AG04450 (cell line): ENCODE data around the gene DPP7. TPM values are rescaled to one million over a fixed set of nuclear protein-coding genes. Genes with fewer than 3 reads are reported as not detected.
"Not testable (repeated sequence)": the region's sequence is repeated elsewhere in the genome, so short reads cannot be mapped to it uniquely, and the experiment has no call there.

Experiments
- CTCF ChIA-PET: fragments of 300-600, 350-600 bp; formaldehyde crosslinking; extraction: SDS; loops from one replicate; lab custom pipeline; 2022; ENCODE audit warnings: antibody characterized with exemption, inconsistent platforms; lab: Charles Lee
- POLR2A ChIA-PET: fragments of 350-600 bp; formaldehyde crosslinking; extraction: SDS; loops from one replicate; lab custom pipeline; 2021; ENCODE audit warnings: antibody characterized with exemption, inconsistent platforms; lab: Yijun Ruan, JAX
- DNase-seq: peaks from one replicate; pipeline ENCODE4 v3.0.0-alpha.2; 2011; ENCODE audit warnings: low read depth, low spot score
- H3K27ac ChIP-seq: one replicate; pipeline ENCODE4 v1.5.1; 2012; ENCODE audit warnings: low read depth, low read length, control low read depth
- H3K27me3 ChIP-seq: one replicate; pipeline ENCODE4 v1.6.0; 2012; ENCODE audit warnings: low read length; ENCODE audit not compliant: control insufficient read depth, insufficient read depth
- H3K4me3 ChIP-seq: 2 replicates; pipeline ENCODE4 v1.5.1; 2011; ENCODE audit warnings: mild to moderate bottlenecking, low read depth, low read length, control low read depth
- H3K9me3 ChIP-seq: 2 replicates; pipeline ENCODE4 v1.5.1; 2012; ENCODE audit warnings: low read length; ENCODE audit not compliant: control insufficient read depth, insufficient read depth
- polyA plus RNA-seq: library from polyadenylated mRNA; depleted of rRNA; stranded (reverse); fragments of >200 nt; gene quantifications from 2 replicates; pipeline ENCODE4 v1.2.3, GENCODE V29; 2011; rRNA removed
- small RNA-seq: library from RNA; depleted of rRNA; stranded (forward); fragments of <200 nt; gene quantifications from one replicate; pipeline ENCODE3, GENCODE V24; 2012; ENCODE audit warnings: low read depth; ENCODE audit not compliant: insufficient read length
- TF ChIP-seq, protein P1 (sequence below): IDR thresholded peaks from 2 replicates; pipeline ENCODE4 v1.5.1; 2011; ENCODE audit warnings: low read depth, low read length, control low read depth, inconsistent platforms

Gene DPP7
- polyA plus RNA-seq, 1 experiment, result 30.6 TPM

DNA sequence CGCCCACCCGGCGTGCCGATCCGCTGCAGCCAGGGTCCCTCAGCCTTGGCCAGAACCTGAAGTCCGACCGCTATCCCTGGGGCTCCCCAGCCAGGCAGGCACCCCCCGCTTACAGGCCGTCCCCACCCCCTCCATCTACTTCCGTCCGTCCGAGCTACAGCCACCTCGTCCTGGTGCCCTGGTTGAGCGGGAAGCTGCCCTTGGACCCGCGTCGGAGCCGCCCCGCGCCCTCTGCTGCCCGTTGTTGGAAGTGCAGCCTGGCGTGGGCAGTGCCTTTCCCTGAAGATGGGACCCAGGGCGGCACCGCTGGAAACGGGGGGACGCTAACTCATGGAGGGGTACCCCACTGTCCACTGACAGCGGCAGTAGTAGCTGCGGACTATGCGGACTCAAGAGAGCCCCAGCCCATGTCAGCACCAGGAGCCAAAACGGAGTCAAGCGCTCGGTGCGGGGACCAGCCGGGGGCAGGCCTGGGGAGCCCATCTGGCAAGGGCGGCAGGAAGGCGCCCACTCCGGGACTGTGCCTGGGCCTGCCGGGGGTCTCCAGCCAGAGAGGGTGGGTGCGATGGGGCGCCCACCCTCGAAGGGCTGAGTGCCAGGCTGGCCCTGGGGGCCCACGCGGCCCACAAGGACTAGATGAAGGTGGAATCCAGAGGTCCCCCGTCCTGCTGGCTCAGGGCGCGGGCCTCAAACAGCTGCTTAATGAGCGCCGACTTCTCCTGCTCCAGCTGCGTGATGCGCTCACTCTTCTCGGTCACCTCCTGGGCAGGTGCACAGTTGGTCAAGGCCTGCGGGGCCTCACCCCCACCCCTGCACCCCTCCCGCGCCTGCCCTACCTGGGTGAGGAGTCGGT, 50.3 kb downstream of the DPP7 start:
- ChIA-PET CTCF (interaction anchor here (0.5 to 8.4 kb wide), 17 partner anchors 9 to 277 kb away, joined by 3 to 104 read pairs (median 4); partner anchors contain the start of genes ENTPD2 and NPDC1), POLR2A (interaction anchor here (1.1 to 1.2 kb wide), 2 partner anchors 9 to 125 kb away, joined by 3 read pairs; partner anchors contain the start of genes ANAPC2 and SSNA1)
- Histone ChIP-seq H3K27ac (no peak overlapping the region), H3K9me3 (no peaks in the 10 kb centered on the region; the same call in 1 of the 2 replicates), H3K4me3 (no peak overlapping the region), H3K27me3 (peaks cover 2% of the 10 kb centered on the region)
- no peak for DNase-seq
- TF ChIP-seq, protein P1, sequence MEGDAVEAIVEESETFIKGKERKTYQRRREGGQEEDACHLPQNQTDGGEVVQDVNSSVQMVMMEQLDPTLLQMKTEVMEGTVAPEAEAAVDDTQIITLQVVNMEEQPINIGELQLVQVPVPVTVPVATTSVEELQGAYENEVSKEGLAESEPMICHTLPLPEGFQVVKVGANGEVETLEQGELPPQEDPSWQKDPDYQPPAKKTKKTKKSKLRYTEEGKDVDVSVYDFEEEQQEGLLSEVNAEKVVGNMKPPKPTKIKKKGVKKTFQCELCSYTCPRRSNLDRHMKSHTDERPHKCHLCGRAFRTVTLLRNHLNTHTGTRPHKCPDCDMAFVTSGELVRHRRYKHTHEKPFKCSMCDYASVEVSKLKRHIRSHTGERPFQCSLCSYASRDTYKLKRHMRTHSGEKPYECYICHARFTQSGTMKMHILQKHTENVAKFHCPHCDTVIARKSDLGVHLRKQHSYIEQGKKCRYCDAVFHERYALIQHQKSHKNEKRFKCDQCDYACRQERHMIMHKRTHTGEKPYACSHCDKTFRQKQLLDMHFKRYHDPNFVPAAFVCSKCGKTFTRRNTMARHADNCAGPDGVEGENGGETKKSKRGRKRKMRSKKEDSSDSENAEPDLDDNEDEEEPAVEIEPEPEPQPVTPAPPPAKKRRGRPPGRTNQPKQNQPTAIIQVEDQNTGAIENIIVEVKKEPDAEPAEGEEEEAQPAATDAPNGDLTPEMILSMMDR, result peak; percentile 85

DNA sequence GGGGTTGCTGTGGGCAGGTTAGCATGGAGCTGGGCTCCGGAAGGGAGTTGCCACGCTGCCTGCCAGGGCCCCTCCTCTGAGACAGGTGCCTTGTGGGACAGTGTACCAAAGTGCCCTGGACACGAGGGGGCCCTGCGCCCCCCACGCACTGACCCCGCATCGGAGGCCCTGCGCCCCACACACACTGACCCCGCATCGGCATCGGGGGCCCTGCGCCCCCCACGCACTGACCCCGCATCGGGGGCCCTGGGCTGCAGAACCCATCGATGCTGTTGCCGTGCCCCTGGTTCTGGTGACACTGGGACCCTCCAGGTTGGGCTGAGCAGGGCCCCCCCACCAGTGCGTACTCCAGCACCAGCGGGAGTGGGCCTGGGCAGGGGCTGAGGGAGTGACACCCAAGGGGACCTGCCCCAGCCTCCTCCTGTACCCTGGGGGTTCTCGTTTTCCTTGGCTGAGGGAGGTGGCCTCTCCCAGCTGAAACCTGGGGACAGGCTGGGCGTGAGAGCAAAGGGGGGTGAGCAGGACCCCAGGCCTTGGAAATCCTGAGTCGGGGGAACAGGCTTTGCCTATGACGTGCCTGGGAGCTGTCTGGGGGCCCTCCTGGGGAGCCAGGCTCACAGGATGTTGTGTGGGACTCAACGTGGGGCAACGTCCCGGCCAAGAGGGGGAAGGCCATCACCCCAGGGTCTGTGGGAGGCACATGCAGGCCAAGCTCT, 51.1 kb downstream of the DPP7 start:
- TF ChIP-seq, protein P1, result no peak
- POLR2A ChIA-PET, result interaction anchor here (1.1 to 1.2 kb wide), 2 partner anchors 8 to 125 kb away, joined by 3 read pairs; partner anchors contain the start of genes ANAPC2 and SSNA1
- CTCF ChIA-PET, result interaction anchor here (0.5 to 8.4 kb wide), 14 partner anchors 9 to 276 kb away, joined by 3 to 104 read pairs (median 4); partner anchors contain the start of genes ENTPD2 and NPDC1
- no peak for DNase-seq
- Histone ChIP-seq H3K27ac (no peak overlapping the region), H3K9me3 (no peaks in the 10 kb centered on the region; the same call in 1 of the 2 replicates), H3K27me3 (peaks cover 2% of the 10 kb centered on the region), H3K4me3 (no peak overlapping the region)

DNA sequence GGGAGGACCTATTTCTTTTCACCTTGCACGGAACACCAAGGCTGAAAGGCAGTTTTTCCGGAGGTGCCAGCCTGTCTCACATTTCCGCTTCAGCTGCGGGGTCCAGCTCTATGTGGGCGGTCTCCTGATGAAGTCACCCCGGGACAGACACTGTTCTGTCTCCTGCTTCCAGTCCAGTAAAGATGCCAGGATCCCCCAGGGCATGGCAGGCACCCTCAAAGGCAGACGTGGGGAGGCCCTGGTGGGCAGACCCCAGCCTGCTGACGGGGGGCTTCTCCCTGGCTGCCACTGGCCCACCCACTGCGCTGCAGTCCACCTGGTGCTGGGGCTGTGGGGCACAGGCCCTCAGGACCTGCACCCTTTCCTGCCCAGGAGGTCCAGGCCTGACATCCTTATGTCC, 51.7 kb downstream of the DPP7 start:
- POLR2A ChIA-PET, DNase-seq, H3K27ac ChIP-seq, H3K4me3 ChIP-seq, H3K27me3 ChIP-seq, H3K9me3 ChIP-seq: not testable (repeated sequence)
- CTCF ChIA-PET, result interaction anchor here (3.2 to 8.4 kb wide), 3 partner anchors 15 to 276 kb away, joined by 22 to 104 read pairs (median 23); partner anchors contain the start of gene NPDC1

DNA sequence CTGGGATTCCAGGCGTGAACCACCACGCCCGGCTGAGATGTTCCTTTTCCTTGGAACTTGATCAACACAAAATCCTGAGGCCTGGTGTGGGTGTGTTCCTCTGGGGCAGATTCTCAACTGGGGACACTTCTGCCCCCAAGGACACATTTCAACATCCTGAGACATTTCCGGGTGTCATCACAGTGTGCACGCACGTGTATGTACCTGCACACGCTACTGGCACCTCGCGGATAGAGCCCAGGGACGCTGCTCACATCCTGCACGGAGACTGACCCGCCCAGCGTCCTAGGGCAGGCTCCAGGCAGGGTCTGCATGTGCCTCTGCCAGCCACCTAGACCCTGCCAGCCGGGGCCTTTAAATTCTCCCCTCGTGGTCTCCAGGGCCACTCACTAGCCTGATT, 52.1 kb downstream of the DPP7 start:
- H3K27ac ChIP-seq, result no peak overlapping the region
- H3K4me3 ChIP-seq, result no peak overlapping the region
- TF ChIP-seq, protein P1, result no peak
- ChIA-PET POLR2A (no interaction called here), CTCF (interaction anchor here (3.2 to 8.4 kb wide), 3 partner anchors 14 to 275 kb away, joined by 22 to 104 read pairs (median 23); partner anchors contain the start of gene NPDC1)
- H3K27me3 ChIP-seq, result peaks cover 4% of the 10 kb centered on the region
- H3K9me3 ChIP-seq, result no peaks in the 10 kb centered on the region; the same call in 1 of the 2 replicates
- no peak for DNase-seq

Small RNA genes lying within 50 kb of the gene (small RNA-seq; reads per million reads assigned to genes)
- not detected for gene RF00153

Other genes starting within 250 kb of the DPP7 start
- 445 and 453 TPM in 2 replicates for gene EDF1, start 248.4 kb downstream of the DPP7 start, polyA plus RNA-seq
- gene TRAF2, start 228.2 kb downstream of the DPP7 start, polyA plus RNA-seq, result 6.1 and 6.9 TPM in 2 replicates
- gene FBXW5, start 170.0 kb downstream of the DPP7 start, polyA plus RNA-seq, result 31.2 and 46.4 TPM in 2 replicates
- gene C8G, start 169.5 kb downstream of the DPP7 start, polyA plus RNA-seq, result 0.41 TPM in 1 of 2 replicates, not detected in the other
- gene LCN12, start 162.5 kb downstream of the DPP7 start, polyA plus RNA-seq, result not detected in 2 replicates
- gene PTGDS, start 137.2 kb downstream of the DPP7 start, polyA plus RNA-seq, result 7.8 and 9.6 TPM in 2 replicates
- 1.5 TPM in 2 replicates for gene LCNL1, start 131.7 kb downstream of the DPP7 start, polyA plus RNA-seq
- gene PAXX, start 122.3 kb downstream of the DPP7 start, polyA plus RNA-seq, result 6.0 and 6.7 TPM in 2 replicates
- 0.42 and 0.63 TPM in 2 replicates for gene CLIC3, start 118.2 kb downstream of the DPP7 start, polyA plus RNA-seq
- gene ABCA2, start 86.5 kb downstream of the DPP7 start, polyA plus RNA-seq, result 4.7 and 8.8 TPM in 2 replicates
- not detected in 2 replicates for gene FUT7, start 82.6 kb downstream of the DPP7 start, polyA plus RNA-seq
- gene NPDC1, start 68.6 kb downstream of the DPP7 start, polyA plus RNA-seq, result 8.9 and 16.5 TPM in 2 replicates
- gene ENTPD2, start 60.7 kb downstream of the DPP7 start, polyA plus RNA-seq, result not detected in 2 replicates
- 1.5 and 1.8 TPM in 2 replicates for gene SAPCD2, start 44.2 kb downstream of the DPP7 start, polyA plus RNA-seq
- gene UAP1L1, start 37.2 kb downstream of the DPP7 start, polyA plus RNA-seq, result 5.1 and 6.3 TPM in 2 replicates
- 40.8 and 50.2 TPM in 2 replicates for gene MAN1B1, start 27.7 kb downstream of the DPP7 start, polyA plus RNA-seq
- 0.04 TPM in 1 of 2 replicates, not detected in the other for gene GRIN1, start 24.4 kb upstream of the DPP7 start, polyA plus RNA-seq
- gene LRRC26, start 55.3 kb upstream of the DPP7 start, polyA plus RNA-seq, result not detected in 2 replicates
- not detected in 2 replicates for gene TMEM210, start 57.3 kb upstream of the DPP7 start, polyA plus RNA-seq
- 12.1 and 14.6 TPM in 2 replicates for gene ANAPC2, start 73.8 kb upstream of the DPP7 start, polyA plus RNA-seq
- gene SSNA1, start 73.9 kb upstream of the DPP7 start, polyA plus RNA-seq, result 35.0 and 46.9 TPM in 2 replicates
- gene TPRN, start 86.0 kb upstream of the DPP7 start, polyA plus RNA-seq, result 2.8 and 3.8 TPM in 2 replicates
- gene TMEM203, start 90.9 kb upstream of the DPP7 start, polyA plus RNA-seq, result 44.2 and 50.2 TPM in 2 replicates
- gene NDOR1, start 91.0 kb upstream of the DPP7 start, polyA plus RNA-seq, result 2.8 and 3.8 TPM in 2 replicates
- 0.17 and 0.45 TPM in 2 replicates for gene RNF208, start 107.5 kb upstream of the DPP7 start, polyA plus RNA-seq
- 0.27 and 0.56 TPM in 2 replicates for gene CYSRT1, start 110.4 kb upstream of the DPP7 start, polyA plus RNA-seq
- not detected in 2 replicates for gene RNF224, start 112.8 kb upstream of the DPP7 start, polyA plus RNA-seq
- not detected in 2 replicates for gene SLC34A3, start 116.2 kb upstream of the DPP7 start, polyA plus RNA-seq
- 223 and 262 TPM in 2 replicates for gene TUBB4B, start 126.6 kb upstream of the DPP7 start, polyA plus RNA-seq
- not detected in 2 replicates for gene STPG3, start 136.6 kb upstream of the DPP7 start, polyA plus RNA-seq
- 27.1 and 38.7 TPM in 2 replicates for gene NELFB, start 140.6 kb upstream of the DPP7 start, polyA plus RNA-seq
- 14.1 and 18.7 TPM in 2 replicates for gene TOR4A, start 163.0 kb upstream of the DPP7 start, polyA plus RNA-seq
- 0.17 and 0.22 TPM in 2 replicates for gene NRARP, start 187.5 kb upstream of the DPP7 start, polyA plus RNA-seq